Activated CD4-positive, alpha-beta T cell treated with anti-CD3 and anti-CD28 coated beads, Interleukin-2, amount 50 U/mL, for 1 hour (primary cell): ENCODE results near the gene CFAP410.
"Not testable (repeated sequence)": the region's sequence is repeated elsewhere in the genome, so short reads cannot be mapped to it uniquely, and the experiment has no call there.

ENCODE experiments used
- DNase-seq: peaks from one replicate; pipeline ENCODE4 v3.0.0-alpha.2; 2020

CFAP410 gene

GRCh38 chr21:44368711-44369446 lies 29.7 kb upstream of the CFAP410 start:
- DNase-seq, result no peak

GRCh38 chr21:44366586-44367211 lies 27.5 kb upstream of the CFAP410 start:
- DNase-seq, result no peak

GRCh38 chr21:44365967-44366585 lies 26.9 kb upstream of the CFAP410 start:
- no peak for DNase-seq

- DNase-seq, result no peak
These were observed 26.2 kb upstream of the CFAP410 start for GRCh38 chr21:44365251-44365966.

GRCh38 chr21:44364151-44365053 lies 25.2 kb upstream of the CFAP410 start:
- no peak for DNase-seq

- no peak for DNase-seq
These were observed 24.1 kb upstream of the CFAP410 start for GRCh38 chr21:44363278-44363677.

GRCh38 chr21:44361903-44362302 lies 22.7 kb upstream of the CFAP410 start:
- DNase-seq, result not testable (repeated sequence)

GRCh38 chr21:44360159-44360558 lies 21.0 kb upstream of the CFAP410 start:
- no peak for DNase-seq

GRCh38 chr21:44359396-44359795 lies 20.2 kb upstream of the CFAP410 start:
- no peak for DNase-seq

GRCh38 chr21:44357064-44357837 lies 18.1 kb upstream of the CFAP410 start:
- DNase-seq, result no peak

- DNase-seq, result no peak
These were observed 17.4 kb upstream of the CFAP410 start for GRCh38 chr21:44356636-44357035.

- DNase-seq, result no peak
These were observed 17.0 kb upstream of the CFAP410 start for GRCh38 chr21:44356160-44356559.

- DNase-seq, result no peak
These were observed 15.9 kb upstream of the CFAP410 start for GRCh38 chr21:44354775-44355771.

- no peak for DNase-seq
These were observed 14.8 kb upstream of the CFAP410 start for GRCh38 chr21:44354001-44354405.

- DNase-seq, result no peak
These were observed 14.2 kb upstream of the CFAP410 start, which contains the start of gene TRPM2 for GRCh38 chr21:44353191-44353970. TSS of gene TRPM2 (plus strand) at chr21:44353621. CDS start at chr21:44353701, 80 bp downstream.

GRCh38 chr21:44352253-44352860 lies 13.2 kb upstream of the CFAP410 start:
- DNase-seq, result no peak

GRCh38 chr21:44351535-44352252 lies 12.5 kb upstream of the CFAP410 start:
- DNase-seq, result no peak
